Measurements from ENCODE around the gene NSG1.

The NSG1 gene

DNA sequence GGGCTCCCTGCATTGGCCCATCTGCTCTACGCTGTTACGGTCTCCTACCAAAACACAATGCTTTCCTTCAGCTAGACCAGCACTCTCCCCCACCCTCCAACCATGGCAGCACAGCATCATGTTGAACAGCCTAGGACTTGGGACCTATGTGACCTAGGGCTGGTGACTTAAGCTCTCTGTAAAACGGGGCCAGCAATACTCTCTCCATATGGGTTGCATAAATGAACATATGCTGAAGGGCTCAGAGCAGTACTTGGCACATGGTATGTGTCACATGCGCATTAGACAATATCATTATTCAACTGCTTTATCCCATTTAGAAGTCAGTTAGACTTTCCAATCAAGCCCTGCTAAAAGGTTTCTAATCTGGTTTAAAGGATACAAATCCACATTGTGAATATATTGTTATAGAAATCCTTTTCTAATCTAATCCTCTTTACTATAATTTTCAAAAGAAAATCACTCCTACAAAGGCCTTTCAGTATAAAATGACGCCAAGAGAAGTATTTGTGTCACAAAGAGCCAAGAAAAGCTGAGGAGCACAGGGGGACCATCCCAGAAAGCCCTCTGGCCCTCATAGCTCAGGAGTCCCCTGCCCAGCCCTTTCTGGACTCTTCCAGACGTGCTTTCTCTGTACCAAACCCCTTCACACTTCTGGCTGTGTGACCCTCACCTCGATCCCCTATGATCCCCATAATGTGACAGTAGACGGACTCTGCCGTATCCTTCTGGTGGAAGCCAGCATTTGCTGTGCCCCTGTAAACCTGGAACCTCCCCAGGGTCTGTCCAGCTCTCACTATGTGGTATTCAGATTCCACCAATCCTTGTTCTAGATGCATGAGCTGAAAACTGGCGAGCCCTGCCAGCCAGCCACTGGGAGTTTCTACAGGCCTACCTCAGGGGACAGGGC is 42.3 kb downstream of the NSG1 start:
- in situ Hi-C loops (cut with HindIII; ENCODE audit: low sequenced_read_pairs) = no loop called here

DNA sequence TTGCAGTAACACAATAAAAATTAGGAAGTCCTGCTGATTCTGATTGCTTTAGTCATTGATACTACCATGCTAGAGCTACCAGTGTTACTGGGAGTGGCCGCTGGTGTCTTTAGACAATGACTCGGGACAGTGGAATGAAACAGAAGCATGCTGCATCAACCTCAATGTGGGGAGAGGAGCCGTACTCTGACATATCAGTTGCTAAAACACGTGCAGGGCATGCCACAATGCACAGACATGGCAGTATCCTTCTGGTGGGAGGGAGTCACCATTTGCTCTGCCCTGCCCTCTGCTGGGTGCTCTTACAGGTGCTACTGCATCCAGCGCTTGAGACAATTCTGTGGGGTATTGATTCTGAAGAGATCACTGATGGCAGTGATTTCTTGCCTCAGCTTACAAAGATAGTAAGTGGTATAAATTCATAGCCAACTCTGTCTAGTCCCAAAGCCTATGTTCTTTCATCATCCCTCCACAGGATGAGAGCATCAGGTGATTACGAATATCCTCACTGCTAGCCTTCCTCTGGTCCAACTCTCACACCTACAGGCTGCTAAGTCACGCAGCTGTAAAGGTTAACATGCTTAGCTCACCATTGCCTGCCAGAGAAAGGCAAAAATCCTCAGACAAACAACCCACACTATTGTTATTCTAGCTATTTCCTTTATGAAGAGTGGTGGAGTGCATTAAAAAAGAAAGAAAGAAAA is 43.7 kb downstream of the NSG1 start:
- in situ Hi-C loops (cut with HindIII; ENCODE audit: low sequenced_read_pairs) = no loop called here

- in situ Hi-C loops (cut with HindIII; ENCODE audit: low sequenced_read_pairs) = no loop called here
Measured at GRCh38 chr4:4432341-4433125, 45.6 kb downstream of the NSG1 start.

- in situ Hi-C loops (cut with HindIII; ENCODE audit: low sequenced_read_pairs) = no loop called here
Measured at GRCh38 chr4:4433941-4434340, 47.0 kb downstream of the NSG1 start.

DNA sequence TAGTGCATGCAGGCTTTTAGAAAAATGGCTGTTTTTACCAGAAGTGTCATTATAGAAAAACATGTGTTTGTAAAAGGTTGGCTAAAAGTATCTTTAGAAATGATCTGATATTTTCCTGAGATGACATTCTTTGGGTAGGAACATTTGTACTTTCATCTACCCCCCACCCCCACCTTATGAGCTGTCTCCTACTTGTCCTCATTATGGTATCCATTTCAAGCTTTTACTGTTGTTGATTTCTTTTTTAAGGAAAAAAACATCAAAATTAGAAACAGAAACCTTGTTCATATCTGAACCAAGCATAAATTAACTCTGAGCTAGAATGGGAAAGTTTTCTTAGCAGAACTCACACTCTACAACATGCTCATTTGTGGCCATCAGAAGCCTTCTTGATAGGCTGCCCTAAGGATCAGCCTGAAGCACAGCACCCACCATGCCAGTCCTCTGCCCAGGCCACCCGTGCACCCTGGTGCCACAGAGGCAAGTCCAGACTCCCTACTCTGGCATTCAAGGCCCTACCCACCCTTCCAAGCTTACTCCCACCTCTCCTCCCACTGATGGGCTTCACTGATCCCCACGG is 49.4 kb downstream of the NSG1 start:
- in situ Hi-C loops (cut with HindIII; ENCODE audit: low sequenced_read_pairs) = no loop called here

DNA sequence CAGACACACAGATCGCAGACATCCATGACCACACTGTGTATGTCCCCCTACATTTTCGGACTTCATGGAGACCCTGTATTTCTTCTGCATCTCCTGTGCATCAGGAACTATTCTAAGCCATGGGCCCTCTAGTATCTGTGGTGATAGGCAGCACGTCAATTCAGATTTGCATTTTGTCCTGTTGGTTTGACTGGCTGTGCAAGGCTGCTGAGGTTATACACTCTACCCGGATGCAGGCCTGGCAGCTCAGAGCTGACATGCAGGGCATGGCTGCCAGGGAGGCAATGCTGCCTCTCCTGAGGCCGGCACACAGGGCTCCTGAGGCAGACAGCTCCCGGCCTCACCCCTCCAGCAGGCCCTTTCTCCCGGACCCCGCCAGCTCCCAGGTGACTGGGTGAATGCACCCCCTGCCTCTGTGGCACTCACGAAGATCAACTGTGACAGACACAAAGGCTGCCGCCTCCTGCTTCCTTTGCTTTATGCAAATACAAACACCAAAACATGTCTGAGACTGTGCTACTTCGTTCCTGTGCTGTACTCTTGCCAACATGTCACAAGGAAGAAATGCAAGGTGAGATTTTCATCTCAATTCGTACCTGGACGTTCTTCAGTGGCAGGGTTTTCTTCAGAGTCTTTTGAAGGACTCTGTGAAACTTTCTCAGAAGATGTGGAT is 51.0 kb downstream of the NSG1 start:
- in situ Hi-C loops (cut with HindIII; ENCODE audit: low sequenced_read_pairs) = no loop called here

DNA sequence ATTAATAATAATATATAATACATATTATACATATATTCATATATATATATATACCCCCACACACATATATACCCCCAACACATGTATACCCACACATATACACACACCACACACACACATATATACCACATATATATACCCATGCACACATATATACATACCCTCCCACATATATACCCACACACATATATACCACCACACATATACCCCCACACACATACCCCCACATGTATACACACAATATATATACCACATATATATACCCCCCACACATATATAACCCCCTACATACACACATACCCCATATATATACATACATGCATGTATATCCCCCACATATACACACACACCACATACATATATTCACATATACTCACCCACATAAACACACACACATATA is 52.0 kb downstream of the NSG1 start:
- in situ Hi-C loops (cut with HindIII; ENCODE audit: low sequenced_read_pairs) = no loop called here

GRCh38 chr4:4439782-4440181 is 52.9 kb downstream of the NSG1 start:
- in situ Hi-C loops (cut with HindIII; ENCODE audit: low sequenced_read_pairs) = no loop called here

DNA sequence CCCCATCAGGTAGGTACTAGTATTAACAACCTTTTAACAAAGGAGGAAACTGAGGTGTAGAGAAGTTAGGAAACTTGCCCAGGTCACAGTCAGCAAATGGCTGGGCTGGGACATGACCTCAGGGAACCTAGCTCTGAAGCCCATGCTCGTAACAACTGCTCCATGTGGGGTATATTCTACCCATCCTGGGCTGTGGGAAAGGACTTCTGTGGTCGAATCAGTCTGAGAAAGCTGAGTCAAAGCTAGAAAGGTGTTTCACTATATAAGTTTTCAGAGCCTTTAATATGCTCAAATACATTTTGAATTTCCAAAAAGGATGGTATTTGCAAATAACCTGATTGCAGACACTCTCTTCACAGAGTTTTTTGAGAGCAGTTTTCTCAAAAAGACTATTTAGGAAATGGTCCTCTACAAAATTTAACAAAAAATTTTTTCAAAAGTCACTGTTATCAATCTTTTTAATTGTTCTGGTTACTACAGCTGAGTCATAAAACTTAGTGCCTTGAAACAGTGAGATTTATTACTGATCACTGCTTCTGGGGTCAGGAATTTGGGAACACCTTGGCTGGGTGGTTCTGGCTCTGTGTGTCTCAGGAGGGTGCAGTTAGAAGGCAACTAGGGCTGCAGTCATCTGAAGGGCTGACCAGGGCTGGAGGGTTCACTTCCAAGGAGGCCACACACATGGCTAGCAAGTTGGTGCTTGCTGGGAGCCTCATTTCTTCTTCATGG is 53.6 kb downstream of the NSG1 start:
- in situ Hi-C loops (cut with HindIII; ENCODE audit: low sequenced_read_pairs) = no loop called here

DNA sequence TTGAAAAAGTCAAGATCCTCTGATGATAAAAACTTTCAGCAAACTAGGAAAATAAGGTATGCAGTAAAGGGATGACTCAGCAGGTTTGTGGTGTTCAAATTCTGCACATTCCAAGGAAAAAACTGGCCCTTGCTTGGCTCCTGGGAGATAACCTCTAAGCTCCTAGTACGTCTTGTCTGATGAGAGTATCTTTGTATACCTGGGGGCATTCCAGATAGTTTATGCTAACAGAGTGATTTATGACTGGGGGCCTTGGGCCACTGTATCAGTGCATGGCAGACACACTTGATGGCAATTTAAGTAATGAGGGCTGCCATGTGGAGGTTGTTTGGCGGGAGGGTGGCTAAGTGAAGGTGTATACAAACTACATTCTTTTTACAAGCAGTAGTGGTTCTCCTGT is 56.9 kb downstream of the NSG1 start:
- in situ Hi-C loops (cut with HindIII; ENCODE audit: low sequenced_read_pairs) = no loop called here

DNA sequence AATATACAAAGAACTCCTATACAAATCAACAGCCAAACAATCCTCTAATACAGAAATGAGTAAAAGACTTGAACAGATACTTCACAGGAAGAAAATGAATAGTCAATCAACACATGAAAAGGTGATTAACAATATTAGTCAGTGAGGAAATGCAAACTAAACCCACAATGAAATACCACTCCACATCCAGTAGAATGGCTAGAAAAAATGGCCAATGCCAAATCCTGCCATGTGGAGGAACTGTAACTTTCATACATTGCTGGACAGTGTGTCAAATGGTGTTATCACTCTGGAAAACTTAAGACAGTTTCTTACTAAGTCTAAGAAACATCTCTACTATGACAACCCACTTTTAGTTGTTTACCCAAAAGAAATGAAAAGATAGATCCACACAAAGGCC is 59.5 kb downstream of the NSG1 start:
- in situ Hi-C loops (cut with HindIII; ENCODE audit: low sequenced_read_pairs) = no loop called here

GRCh38 chr4:4455210-4455865 is 68.4 kb downstream of the NSG1 start:
- in situ Hi-C loops (cut with HindIII; ENCODE audit: low sequenced_read_pairs) = no loop called here

- in situ Hi-C loops (cut with HindIII; ENCODE audit: low sequenced_read_pairs) = no loop called here
Measured at GRCh38 chr4:4456351-4456750, 69.4 kb downstream of the NSG1 start.

GRCh38 chr4:4456816-4457578 is 70.1 kb downstream of the NSG1 start:
- in situ Hi-C loops (cut with HindIII; ENCODE audit: low sequenced_read_pairs) = no loop called here

GRCh38 chr4:4457803-4458553 is 71.1 kb downstream of the NSG1 start:
- in situ Hi-C loops (cut with HindIII; ENCODE audit: low sequenced_read_pairs) = no loop called here

DNA sequence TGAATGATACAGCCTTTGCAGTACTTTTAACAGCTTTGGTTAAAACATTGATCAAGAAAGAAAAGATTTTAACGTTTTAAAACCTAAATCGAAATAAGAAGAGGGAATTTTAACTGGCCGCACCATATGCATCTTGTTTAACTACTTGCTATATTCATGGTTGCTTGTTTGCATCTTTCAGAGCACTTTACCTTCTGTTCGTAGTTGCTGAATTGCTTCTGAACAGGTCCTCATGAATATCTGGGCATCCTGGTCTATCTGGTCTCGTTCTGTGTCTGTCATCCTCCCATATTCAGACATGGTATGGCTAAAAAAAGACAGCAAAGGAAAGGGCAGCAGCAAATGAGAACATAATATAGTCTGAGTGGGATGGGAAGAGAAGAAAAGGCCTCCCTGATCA is 72.3 kb downstream of the NSG1 start:
- in situ Hi-C loops (cut with HindIII; ENCODE audit: low sequenced_read_pairs) = no loop called here

GRCh38 chr4:4460759-4461158 is 73.9 kb downstream of the NSG1 start:
- in situ Hi-C loops (cut with HindIII; ENCODE audit: low sequenced_read_pairs) = no loop called here

DNA sequence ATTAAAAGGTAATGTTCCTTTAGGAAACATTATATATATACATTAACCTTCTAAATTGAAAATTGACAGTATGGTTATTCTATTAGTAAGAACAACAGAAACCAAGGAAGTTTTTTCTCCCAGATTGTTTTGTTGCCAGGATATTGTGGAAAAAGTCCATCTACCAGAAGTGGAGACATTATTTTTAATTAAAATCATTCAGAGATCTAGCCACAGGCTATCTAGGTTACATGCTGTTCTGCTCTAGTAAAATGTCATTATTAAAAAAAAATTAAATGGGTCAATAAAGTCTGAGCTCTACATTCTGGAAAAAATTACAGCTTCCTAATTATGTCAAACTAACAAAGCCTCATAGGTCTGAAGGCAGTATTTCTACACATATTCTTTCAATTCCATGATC is 74.3 kb downstream of the NSG1 start:
- in situ Hi-C loops (cut with HindIII; ENCODE audit: low sequenced_read_pairs) = no loop called here

Measured in DLD1 (cell line).